Measurements from ENCODE around the gene IGF2R.

GRCh38 chr6:160060920-160061447 is 92.1 kb downstream of the IGF2R start:
- TF ChIP-seq CTCF (IDR thresholded peaks at IDR 0.05 in 4 of 5, conservative IDR thresholded peaks at IDR 0.05 in 1 of 5) (no peak), POLR2A (IDR thresholded peaks at IDR 0.05) (no peak)

Measured in gastrocnemius medialis (tissue), 4 donors.